ENCODE data around the gene CHN1. TPM values are rescaled to one million over a fixed set of nuclear protein-coding genes. Genes with fewer than 3 reads are reported as not detected.

The CHN1 gene
- total and polyA plus RNA-seq, 2 donors, result 3.1 to 5.0 TPM

DNA sequence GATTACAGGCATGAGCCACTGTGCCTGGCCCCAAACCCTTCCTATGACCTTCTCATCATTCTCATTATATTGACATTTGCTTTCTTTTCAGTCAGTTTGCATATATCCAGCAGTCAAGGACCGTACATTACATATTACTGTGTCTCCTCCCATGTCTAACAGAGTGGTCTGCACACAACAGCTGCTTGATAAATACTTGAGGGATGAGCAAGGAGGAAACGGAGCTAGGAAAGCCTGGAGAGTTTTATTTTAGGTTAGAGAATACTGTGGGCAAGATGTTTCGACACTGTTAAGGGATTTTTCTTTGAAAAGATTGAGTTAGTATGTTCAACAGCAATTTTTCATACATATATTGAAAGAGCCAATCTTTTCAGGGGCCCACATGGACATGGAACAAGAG is 164.7 kb downstream of the CHN1 start:
- Histone ChIP-seq H3K4me1 (ENCODE audit: control insufficient read depth in 2 of 2, insufficient read depth in 2 of 2, low read length in 2 of 2) (no peaks in the 10 kb centered on the region), H3K9me3 (ENCODE audit: control insufficient read depth in 2 of 2, insufficient read depth in 1 of 2, low read length in 1 of 2) (no peaks in the 10 kb centered on the region), H3K27me3 (ENCODE audit: control insufficient read depth in 2 of 2, insufficient read depth in 1 of 2, low read length in 1 of 2) (no peaks in the 10 kb centered on the region), H3K27ac (ENCODE audit: low read depth in 1 of 2, low read length in 1 of 2) (no peak overlapping the region), H3K4me3 (ENCODE audit: low read length in 2 of 2) (no peak overlapping the region), H3K36me3 (ENCODE audit: control insufficient read depth in 2 of 2, insufficient read depth in 2 of 2, low read length in 1 of 2) (no peaks in the 10 kb centered on the region)
- DNase-seq (ENCODE audit: low read depth in 6 of 9, low spot score in 9 of 9), result no peak
- WGBS, result 97% methylated on average over 3 of the region's 3 CpGs

- no peak for DNase-seq (ENCODE audit: low read depth in 6 of 9, low spot score in 9 of 9)
- Histone ChIP-seq H3K27ac (ENCODE audit: low read depth in 1 of 2, low read length in 1 of 2) (no peak overlapping the region), H3K4me1 (ENCODE audit: control insufficient read depth in 2 of 2, insufficient read depth in 2 of 2, low read length in 2 of 2) (no peaks in the 10 kb centered on the region), H3K27me3 (ENCODE audit: control insufficient read depth in 2 of 2, insufficient read depth in 1 of 2, low read length in 1 of 2) (no peaks in the 10 kb centered on the region), H3K4me3 (ENCODE audit: low read length in 2 of 2) (no peak overlapping the region), H3K36me3 (ENCODE audit: control insufficient read depth in 2 of 2, insufficient read depth in 2 of 2, low read length in 1 of 2) (no peaks in the 10 kb centered on the region), H3K9me3 (ENCODE audit: control insufficient read depth in 2 of 2, insufficient read depth in 1 of 2, low read length in 1 of 2) (no peaks in the 10 kb centered on the region)
- WGBS, result 94% methylated on average over 3 of the region's 3 CpGs
Observed at GRCh38 chr2:174839662-174840061, 165.5 kb downstream of the CHN1 start.

DNA sequence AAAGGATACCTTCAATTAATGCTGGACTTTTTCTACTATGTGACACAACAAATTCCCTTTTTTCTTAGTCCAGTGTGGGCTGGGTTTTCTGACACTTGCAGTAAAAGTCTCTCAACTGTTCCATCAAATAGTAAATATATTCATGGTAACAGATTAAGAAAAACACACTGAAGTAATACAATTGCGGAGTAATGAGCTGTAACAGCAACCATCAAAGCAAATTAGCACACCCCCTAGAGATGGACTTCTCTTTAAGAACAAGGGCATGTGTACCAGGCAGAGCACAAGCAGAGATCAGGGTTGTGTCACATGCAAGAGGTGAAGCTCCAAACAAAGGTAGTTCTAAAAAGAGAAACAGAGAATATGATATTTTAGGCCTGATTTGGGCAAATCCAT is 168.2 kb downstream of the CHN1 start:
- Histone ChIP-seq H3K27me3 (ENCODE audit: control insufficient read depth in 2 of 2, insufficient read depth in 1 of 2, low read length in 1 of 2) (no peaks in the 10 kb centered on the region), H3K4me1 (ENCODE audit: control insufficient read depth in 2 of 2, insufficient read depth in 2 of 2, low read length in 2 of 2) (no peaks in the 10 kb centered on the region), H3K36me3 (ENCODE audit: control insufficient read depth in 2 of 2, insufficient read depth in 2 of 2, low read length in 1 of 2) (no peaks in the 10 kb centered on the region), H3K9me3 (ENCODE audit: control insufficient read depth in 2 of 2, insufficient read depth in 1 of 2, low read length in 1 of 2) (no peaks in the 10 kb centered on the region), H3K4me3 (ENCODE audit: low read length in 2 of 2) (no peak overlapping the region), H3K27ac (ENCODE audit: low read depth in 1 of 2, low read length in 1 of 2) (no peak overlapping the region)
- WGBS, result 96% methylated on average over 1 of the region's 1 CpG
- no peak for DNase-seq (ENCODE audit: low read depth in 6 of 9, low spot score in 9 of 9)

- WGBS, result 97% methylated on average over 3 of the region's 3 CpGs
- H3K4me1 ChIP-seq (ENCODE audit: control insufficient read depth in 2 of 2, insufficient read depth in 2 of 2, low read length in 2 of 2), result no peaks in the 10 kb centered on the region
Observed at GRCh38 chr2:174836377-174836994, 168.7 kb downstream of the CHN1 start.

DNA sequence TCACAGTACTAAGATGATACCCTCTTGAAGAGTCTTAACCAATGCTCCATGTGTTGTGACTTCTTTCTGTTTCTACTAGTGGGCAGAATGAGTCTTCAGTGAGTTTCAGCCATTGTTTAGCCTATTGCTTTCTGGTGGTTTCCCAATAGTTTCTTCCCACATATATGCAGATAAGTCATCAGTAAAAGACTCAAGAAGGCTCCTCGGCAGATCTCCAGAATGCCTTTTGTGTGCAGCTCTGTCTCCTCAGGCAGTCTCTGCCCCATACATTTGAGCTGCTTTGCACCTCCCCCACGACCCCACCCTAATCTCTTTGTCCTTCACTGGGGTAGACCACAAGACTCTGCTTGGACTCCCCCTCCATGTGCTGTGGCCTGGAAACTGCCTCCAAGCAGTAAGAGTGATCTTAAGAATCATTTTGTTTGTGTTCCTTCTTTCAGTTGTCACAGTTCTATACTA is 169.4 kb downstream of the CHN1 start:
- no peak overlapping the region for H3K27ac ChIP-seq (ENCODE audit: low read depth in 1 of 2, low read length in 1 of 2)

More at GRCh38 chr2:174836377-174836994, 168.7 kb downstream of the CHN1 start:
- H3K36me3 ChIP-seq (ENCODE audit: control insufficient read depth in 2 of 2, insufficient read depth in 2 of 2, low read length in 1 of 2), result no peaks in the 10 kb centered on the region
- no peak overlapping the region for H3K4me3 ChIP-seq (ENCODE audit: low read length in 2 of 2)
- no peaks in the 10 kb centered on the region for H3K27me3 ChIP-seq (ENCODE audit: control insufficient read depth in 2 of 2, insufficient read depth in 1 of 2, low read length in 1 of 2)
- no peak overlapping the region for H3K27ac ChIP-seq (ENCODE audit: low read depth in 1 of 2, low read length in 1 of 2)
- DNase-seq (ENCODE audit: low read depth in 6 of 9, low spot score in 9 of 9), result no peak
- no peaks in the 10 kb centered on the region for H3K9me3 ChIP-seq (ENCODE audit: control insufficient read depth in 2 of 2, insufficient read depth in 1 of 2, low read length in 1 of 2)

DNA sequence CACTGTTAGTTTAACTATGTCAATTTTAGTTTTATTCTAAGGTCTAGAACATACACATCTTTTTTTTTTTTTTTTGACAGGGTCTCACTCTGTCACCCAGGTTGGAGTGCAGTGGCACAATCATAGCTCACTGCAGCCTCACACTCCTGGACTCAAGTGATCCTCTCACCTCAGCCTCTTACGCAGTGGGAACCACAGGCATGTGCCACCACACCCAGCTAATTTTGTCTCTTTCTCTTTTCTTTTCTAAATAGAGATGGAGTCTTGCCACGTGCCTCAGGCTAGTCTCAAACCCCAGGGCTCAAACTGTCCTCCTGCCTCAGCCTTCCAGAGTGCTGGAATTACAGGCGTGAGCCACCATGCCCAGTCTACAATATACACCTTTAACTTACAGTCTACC is 171.4 kb downstream of the CHN1 start:
- Histone ChIP-seq H3K27me3 (ENCODE audit: control insufficient read depth in 2 of 2, insufficient read depth in 1 of 2, low read length in 1 of 2) (no peaks in the 10 kb centered on the region), H3K9me3 (ENCODE audit: control insufficient read depth in 2 of 2, insufficient read depth in 1 of 2, low read length in 1 of 2) (no peaks in the 10 kb centered on the region), H3K4me3 (ENCODE audit: low read length in 2 of 2) (no peak overlapping the region), H3K27ac (ENCODE audit: low read depth in 1 of 2, low read length in 1 of 2) (no peak overlapping the region), H3K4me1 (ENCODE audit: control insufficient read depth in 2 of 2, insufficient read depth in 2 of 2, low read length in 2 of 2) (no peaks in the 10 kb centered on the region), H3K36me3 (ENCODE audit: control insufficient read depth in 2 of 2, insufficient read depth in 2 of 2, low read length in 1 of 2) (no peaks in the 10 kb centered on the region)
- DNase-seq (ENCODE audit: low read depth in 6 of 9, low spot score in 9 of 9), result no peak
- WGBS, result 96% methylated on average over 3 of the region's 3 CpGs

More for the DNA sequence above, 169.4 kb downstream of the CHN1 start:
- no peak overlapping the region for H3K4me3 ChIP-seq (ENCODE audit: low read length in 2 of 2)
- H3K36me3 ChIP-seq (ENCODE audit: control insufficient read depth in 2 of 2, insufficient read depth in 2 of 2, low read length in 1 of 2), result no peaks in the 10 kb centered on the region
- WGBS, result 83% methylated on average over 2 of the region's 2 CpGs
- H3K9me3 ChIP-seq (ENCODE audit: control insufficient read depth in 2 of 2, insufficient read depth in 1 of 2, low read length in 1 of 2), result no peaks in the 10 kb centered on the region
- DNase-seq (ENCODE audit: low read depth in 6 of 9, low spot score in 9 of 9), result no peak
- H3K27me3 ChIP-seq (ENCODE audit: control insufficient read depth in 2 of 2, insufficient read depth in 1 of 2, low read length in 1 of 2), result no peaks in the 10 kb centered on the region
- no peaks in the 10 kb centered on the region for H3K4me1 ChIP-seq (ENCODE audit: control insufficient read depth in 2 of 2, insufficient read depth in 2 of 2, low read length in 2 of 2)

GRCh38 chr2:174830561-174830960 is 174.6 kb downstream of the CHN1 start:
- Histone ChIP-seq H3K36me3 (ENCODE audit: control insufficient read depth in 2 of 2, insufficient read depth in 2 of 2, low read length in 1 of 2) (no peaks in the 10 kb centered on the region), H3K9me3 (ENCODE audit: control insufficient read depth in 2 of 2, insufficient read depth in 1 of 2, low read length in 1 of 2) (no peaks in the 10 kb centered on the region)
- WGBS, result 93% methylated on average over 6 of the region's 6 CpGs

GRCh38 chr2:174829550-174829949 is 175.6 kb downstream of the CHN1 start:
- H3K4me1 ChIP-seq (ENCODE audit: control insufficient read depth in 2 of 2, insufficient read depth in 2 of 2, low read length in 2 of 2), result no peaks in the 10 kb centered on the region
- 94% methylated on average over 3 of the region's 3 CpGs for WGBS
- no peak overlapping the region for H3K4me3 ChIP-seq (ENCODE audit: low read length in 2 of 2)
- H3K36me3 ChIP-seq (ENCODE audit: control insufficient read depth in 2 of 2, insufficient read depth in 2 of 2, low read length in 1 of 2), result no peaks in the 10 kb centered on the region
- H3K9me3 ChIP-seq (ENCODE audit: control insufficient read depth in 2 of 2, insufficient read depth in 1 of 2, low read length in 1 of 2), result no peaks in the 10 kb centered on the region
- H3K27me3 ChIP-seq (ENCODE audit: control insufficient read depth in 2 of 2, insufficient read depth in 1 of 2, low read length in 1 of 2), result no peaks in the 10 kb centered on the region
- no peak for DNase-seq (ENCODE audit: low read depth in 6 of 9, low spot score in 9 of 9)
- H3K27ac ChIP-seq (ENCODE audit: low read depth in 1 of 2, low read length in 1 of 2), result no peak overlapping the region

More at GRCh38 chr2:174830561-174830960, 174.6 kb downstream of the CHN1 start:
- no peak for DNase-seq (ENCODE audit: low read depth in 6 of 9, low spot score in 9 of 9)
- H3K4me3 ChIP-seq (ENCODE audit: low read length in 2 of 2), result no peak overlapping the region
- no peaks in the 10 kb centered on the region for H3K4me1 ChIP-seq (ENCODE audit: control insufficient read depth in 2 of 2, insufficient read depth in 2 of 2, low read length in 2 of 2)
- no peak overlapping the region for H3K27ac ChIP-seq (ENCODE audit: low read depth in 1 of 2, low read length in 1 of 2)
- no peaks in the 10 kb centered on the region for H3K27me3 ChIP-seq (ENCODE audit: control insufficient read depth in 2 of 2, insufficient read depth in 1 of 2, low read length in 1 of 2)

DNA sequence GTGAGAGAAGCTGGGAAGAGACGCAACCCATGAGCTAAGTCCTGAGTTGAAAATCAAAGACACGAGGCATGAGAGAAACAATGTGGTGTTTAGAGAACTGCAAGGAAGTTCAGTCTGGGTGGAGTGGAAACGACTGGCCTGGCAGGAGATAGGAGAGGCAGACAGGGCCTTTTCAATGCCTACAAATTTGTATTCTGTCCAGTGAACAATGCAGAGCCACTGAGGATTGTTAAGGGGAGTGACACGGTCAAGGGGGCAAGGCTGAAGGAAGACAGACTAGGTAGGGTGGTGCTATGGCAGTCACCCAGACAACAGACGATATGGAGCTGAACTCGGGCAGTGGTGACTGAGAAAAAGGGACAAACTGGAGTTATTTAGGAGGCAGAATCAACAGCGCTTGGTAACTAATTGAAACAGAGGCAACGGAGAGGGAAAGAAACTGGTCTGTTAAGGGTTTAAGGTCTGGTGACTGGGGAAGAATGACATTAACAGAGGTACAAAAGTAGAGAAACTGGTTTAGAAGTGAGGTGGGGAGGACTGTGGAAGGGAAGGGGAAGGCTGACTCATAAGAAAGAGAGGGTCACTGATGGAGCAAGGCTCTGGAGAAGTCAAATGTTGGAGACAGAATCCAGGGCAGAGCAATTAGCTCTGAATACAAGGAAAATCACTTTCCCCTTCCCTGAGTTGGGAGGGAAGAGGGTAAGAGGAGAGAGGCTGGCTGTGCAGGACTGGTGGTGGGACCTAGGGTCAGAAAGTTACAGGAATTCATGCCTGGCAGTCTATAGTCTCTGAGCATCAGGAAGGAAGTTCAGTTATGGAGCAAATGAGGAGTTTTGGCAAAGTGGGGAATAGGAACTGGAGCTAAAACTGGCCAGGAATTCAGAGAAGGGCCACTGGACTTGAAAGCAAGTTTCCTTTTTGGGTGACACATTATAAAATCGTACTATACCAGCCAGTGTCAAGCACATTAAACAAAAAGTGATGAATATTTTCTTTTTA is 177.5 kb downstream of the CHN1 start:
- Histone ChIP-seq H3K27ac (ENCODE audit: low read depth in 1 of 2, low read length in 1 of 2) (peak overlapping the region in 1 of 2 donors; percentile 36), H3K4me1 (ENCODE audit: control insufficient read depth in 2 of 2, insufficient read depth in 2 of 2, low read length in 2 of 2) (no peaks in the 10 kb centered on the region)
- no peak for DNase-seq (ENCODE audit: low read depth in 6 of 9, low spot score in 9 of 9)

More for the DNA sequence above, 177.5 kb downstream of the CHN1 start:
- H3K4me3 ChIP-seq (ENCODE audit: low read length in 2 of 2), result no peak overlapping the region
- H3K36me3 ChIP-seq (ENCODE audit: control insufficient read depth in 2 of 2, insufficient read depth in 2 of 2, low read length in 1 of 2), result no peaks in the 10 kb centered on the region
- no peaks in the 10 kb centered on the region for H3K9me3 ChIP-seq (ENCODE audit: control insufficient read depth in 2 of 2, insufficient read depth in 1 of 2, low read length in 1 of 2)
- WGBS, result 91% methylated on average over 9 of the region's 9 CpGs
- no peaks in the 10 kb centered on the region for H3K27me3 ChIP-seq (ENCODE audit: control insufficient read depth in 2 of 2, insufficient read depth in 1 of 2, low read length in 1 of 2)

Measured in thymus (tissue), 11 donors.